ENCODE results near the gene PPCS. TPM values are rescaled to one million over a fixed set of nuclear protein-coding genes. Genes with fewer than 3 reads are reported as not detected.

Gene PPCS
- total and polyA plus RNA-seq, 2 of the 8 experiments (the other 6 are each of a cell fraction or from before 2014, with no cell fraction given) = 24.5 to 35.3 TPM

- Histone ChIP-seq H3K4me2 (ENCODE audit: insufficient read depth in 1 of 2, low read depth in 2 of 2, low read length in 2 of 2) (no peak overlapping the region), H3K9me3 (ENCODE audit: insufficient read depth in 2 of 2, low read depth in 1 of 2, low read length in 1 of 2) (peaks cover 68 to 71% of the 10 kb centered on the region in 2 experiments), H2BK20ac (ENCODE audit: low read length) (no peak overlapping the region), H3K4me3 (ENCODE audit: extremely low read depth in 1 of 4, insufficient read depth in 2 of 4, low read depth in 3 of 4, low read length in 4 of 4) (no peak overlapping the region), H3K4me1 (replicated peaks in 1 of 4; ENCODE audit: control insufficient read depth in 3 of 4, insufficient read depth in 4 of 4, low read length in 3 of 4) (no peaks in the 10 kb centered on the region), H2AK5ac (ENCODE audit: low read depth, low read length) (no peak overlapping the region), H3K79me1 (ENCODE audit: low read depth, low read length) (no peaks in the 10 kb centered on the region), H2BK12ac (ENCODE audit: low read depth, low read length) (no peak overlapping the region), H3K14ac (ENCODE audit: insufficient read length) (no peak overlapping the region), H3K36me3 (ENCODE audit: control insufficient read depth in 2 of 4, insufficient read depth in 4 of 4, low read length in 3 of 4) (peaks cover 0 to 5% (median 0%) of the 10 kb centered on the region in 4 experiments; a peak in 1 of 8 replicates), H2BK5ac (ENCODE audit: low read depth, low read length) (no peak overlapping the region), H2AFZ (ENCODE audit: low read length) (no peak overlapping the region), H3K9ac (replicated peaks in 1 of 4; ENCODE audit: extremely low read depth in 1 of 4, low read depth in 3 of 4, low read length in 3 of 4) (no peak overlapping the region), H2BK120ac (replicated peaks; ENCODE audit: low read depth, low read length) (no peak overlapping the region), H4K8ac (ENCODE audit: extremely low read depth, insufficient read depth, low read length) (no peak overlapping the region), H3K27ac (ENCODE audit: low read depth, low read length) (no peak overlapping the region), H4K91ac (replicated peaks; ENCODE audit: insufficient read length, low read length) (no peak overlapping the region), H3K4ac (replicated peaks; ENCODE audit: insufficient read length, low read depth, low read length) (no peak overlapping the region), H3K27me3 (replicated peaks in 1 of 4; ENCODE audit: control insufficient read depth in 3 of 4, extremely low read depth in 1 of 4, insufficient read depth in 3 of 4, low read length in 3 of 4) (no peaks in the 10 kb centered on the region), H4K5ac (ENCODE audit: insufficient read length, low read depth, low read length) (no peak overlapping the region), H2BK15ac (ENCODE audit: low read length) (no peak overlapping the region), H3K18ac (ENCODE audit: extremely low read depth, low read length) (no peak overlapping the region), H3K56ac (replicated peaks; ENCODE audit: insufficient read length, low read depth, low read length) (no peak overlapping the region), H4K20me1 (replicated peaks in 1 of 2; ENCODE audit: control insufficient read depth in 1 of 2, insufficient read depth in 2 of 2, low read length in 2 of 2) (no peaks in the 10 kb centered on the region), H3K23ac (ENCODE audit: insufficient read length) (no peak overlapping the region), H3K79me2 (ENCODE audit: control insufficient read depth in 1 of 2, insufficient read depth in 2 of 2, low read length in 2 of 2) (no peaks in the 10 kb centered on the region), H3K23me2 (ENCODE audit: low read depth, low read length) (no peaks in the 10 kb centered on the region)
- no peak for FAIRE-seq
- CTCF ChIA-PET (ENCODE audit: partially characterized antibody) = interaction anchor here (0.6 kb wide), 1 partner anchor 74 kb away, joined by 3 read pairs; no protein-coding TSS in a partner anchor
- no peak for TF ChIP-seq TEAD4 (IDR thresholded peaks at IDR 0.05; ENCODE audit: low read depth, low read length)
- 85% methylated on average over 1 of the region's 1 CpG; no CpG with 5 or more reads in 1 of the 2 experiments for WGBS, 2 experiments (ENCODE audit: extremely low coverage in 1 of 2, insufficient coverage in 1 of 2, insufficient read length in 1 of 2, insufficient replicate concordance in 2 of 2, low coverage in 1 of 2, low lambda C conversion rate in 2 of 2, missing lambda C conversion rate in 1 of 2)
- POLR2A ChIA-PET (ENCODE audit: partially characterized antibody) = no interaction called here
- no peak for DNase-seq (ENCODE audit: low read depth in 1 of 2, low spot score in 2 of 2)
Observed at GRCh38 chr1:42506576-42506975, 50.2 kb downstream of the PPCS start.

Small RNA genes lying within 50 kb of the gene (small RNA-seq; reads per million reads assigned to genes)
- gene TMSB4XP1 (ENCODE audit: insufficient read depth) = not detected

Other genes with a start within 250 kb of the PPCS start
- gene FOXJ3, start 121.3 kb upstream of the PPCS start, total RNA-seq (2021; fragmentation: NEBNext Ultra II Directional; extraction: Animal tissue kit (Norgen Biotek cat#: 25700)) = 43.8 and 48.6 TPM in 2 replicates
- gene FOXJ3, start 121.3 kb upstream of the PPCS start, polyA plus RNA-seq (2011; rRNA removed) = 38.8 and 51.9 TPM in 2 replicates
- gene RIMKLA, start 75.8 kb upstream of the PPCS start, total RNA-seq (2021; fragmentation: NEBNext Ultra II Directional; extraction: Animal tissue kit (Norgen Biotek cat#: 25700)) = 5.8 TPM in 2 replicates
- gene RIMKLA, start 75.8 kb upstream of the PPCS start, polyA plus RNA-seq (2011; rRNA removed) = 2.2 and 3.2 TPM in 2 replicates
- not detected in 2 replicates for gene ZMYND12, start 521 bp upstream of the PPCS start, total RNA-seq (2021; fragmentation: NEBNext Ultra II Directional; extraction: Animal tissue kit (Norgen Biotek cat#: 25700))
- gene ZMYND12, start 521 bp upstream of the PPCS start, polyA plus RNA-seq (2011; rRNA removed) = 0.38 and 0.62 TPM in 2 replicates
- gene CCDC30, start 6.7 kb downstream of the PPCS start, total RNA-seq (2021; fragmentation: NEBNext Ultra II Directional; extraction: Animal tissue kit (Norgen Biotek cat#: 25700)) = 0.98 and 1.8 TPM in 2 replicates
- gene CCDC30, start 6.7 kb downstream of the PPCS start, polyA plus RNA-seq (2011; rRNA removed) = 0.38 and 0.60 TPM in 2 replicates
- 72.8 and 78.1 TPM in 2 replicates for gene PPIH, start 201.9 kb downstream of the PPCS start, total RNA-seq (2021; fragmentation: NEBNext Ultra II Directional; extraction: Animal tissue kit (Norgen Biotek cat#: 25700))
- gene PPIH, start 201.9 kb downstream of the PPCS start, polyA plus RNA-seq (2011; rRNA removed) = 62.2 and 91.5 TPM in 2 replicates
- gene YBX1, start 225.9 kb downstream of the PPCS start, total RNA-seq (2021; fragmentation: NEBNext Ultra II Directional; extraction: Animal tissue kit (Norgen Biotek cat#: 25700)) = 1,219 and 1,248 TPM in 2 replicates
- 438 and 476 TPM in 2 replicates for gene YBX1, start 225.9 kb downstream of the PPCS start, polyA plus RNA-seq (2011; rRNA removed)